GM03348 (cell line): ENCODE data around the gene TPBGL.

Experiments
- DNase-seq: peaks from one replicate; pipeline ENCODE4 v3.0.0; 2012; ENCODE audit warnings: low spot score

TPBGL gene

DNA sequence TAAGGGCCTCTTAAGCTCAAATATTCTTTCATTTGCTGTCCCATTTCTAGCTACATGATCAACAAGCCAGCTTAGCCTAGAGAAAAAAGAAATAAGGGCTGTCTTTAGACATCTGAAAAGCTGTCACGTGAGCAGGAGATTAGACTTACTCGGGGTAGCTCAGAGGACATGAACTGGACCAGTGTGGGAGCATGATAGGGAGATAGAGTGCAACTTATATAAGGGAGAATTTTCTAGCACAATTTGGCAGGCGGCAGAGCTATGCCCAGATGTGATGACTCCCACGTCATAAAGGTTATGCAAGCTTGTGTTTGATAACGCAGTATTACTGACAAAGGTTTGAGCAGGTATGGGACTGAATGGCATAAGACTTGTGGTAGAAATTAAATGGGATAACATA is 28.2 kb upstream of the TPBGL start:
- no peak for DNase-seq

DNA sequence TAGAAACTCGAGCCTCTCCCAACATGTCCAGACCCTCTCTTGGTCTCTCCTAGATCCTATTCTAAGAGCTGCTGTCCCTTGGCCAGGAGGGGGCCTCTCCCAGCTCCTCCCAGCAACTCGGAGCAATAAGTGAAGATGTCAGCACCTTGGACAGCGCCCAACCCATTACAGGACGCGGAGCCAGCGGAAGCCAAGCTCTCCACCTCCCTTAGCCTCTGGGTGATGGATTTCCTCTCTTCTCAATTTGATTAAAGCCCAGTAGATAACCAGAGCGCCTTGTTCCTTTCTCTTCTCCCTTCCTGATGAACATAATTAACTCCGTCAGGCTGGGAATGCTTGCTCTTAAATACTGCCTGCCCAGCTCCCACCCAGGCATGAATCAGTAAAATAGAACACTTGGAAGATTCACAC is 26.2 kb upstream of the TPBGL start:
- DNase-seq: peak; percentile 77

DNA sequence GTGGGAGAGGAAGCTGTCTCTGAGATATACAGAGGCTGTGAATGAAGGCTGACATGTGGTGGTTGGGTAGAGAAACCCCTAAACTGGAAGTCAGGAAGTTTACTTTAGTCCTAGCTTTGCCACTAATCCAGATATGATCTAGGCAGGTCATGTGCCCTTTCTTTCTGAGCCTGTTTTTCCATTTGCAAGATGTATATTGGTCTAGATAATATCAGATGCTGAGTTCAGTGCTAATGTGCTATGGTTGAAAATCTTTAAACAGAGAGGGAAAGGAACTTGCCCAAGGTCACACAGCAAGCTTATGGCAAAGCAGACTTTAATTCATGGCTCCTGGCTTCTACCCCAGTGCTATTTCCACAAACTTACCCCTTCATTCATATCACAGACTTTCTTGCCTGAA is 25.7 kb upstream of the TPBGL start:
- no peak for DNase-seq

DNA sequence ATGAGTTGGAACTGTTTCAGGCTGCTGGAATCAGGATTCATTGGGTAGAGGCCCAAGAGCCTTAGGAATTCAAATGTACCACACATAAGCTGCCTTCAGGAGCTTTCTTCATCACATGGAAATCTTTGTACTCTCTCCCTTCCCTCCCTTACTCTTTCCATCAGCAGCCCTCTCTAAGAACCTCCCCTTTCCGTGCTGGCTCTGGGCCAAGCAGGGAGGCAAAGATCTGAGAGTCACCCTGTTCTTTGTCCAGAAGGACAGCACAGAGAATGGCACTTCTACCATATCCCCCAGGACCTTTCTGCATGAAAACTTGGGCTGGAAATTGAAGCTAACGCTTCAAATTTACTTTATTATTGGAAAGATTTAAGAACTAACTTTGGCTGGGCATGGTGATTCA is 20.7 kb upstream of the TPBGL start:
- no peak for DNase-seq

DNA sequence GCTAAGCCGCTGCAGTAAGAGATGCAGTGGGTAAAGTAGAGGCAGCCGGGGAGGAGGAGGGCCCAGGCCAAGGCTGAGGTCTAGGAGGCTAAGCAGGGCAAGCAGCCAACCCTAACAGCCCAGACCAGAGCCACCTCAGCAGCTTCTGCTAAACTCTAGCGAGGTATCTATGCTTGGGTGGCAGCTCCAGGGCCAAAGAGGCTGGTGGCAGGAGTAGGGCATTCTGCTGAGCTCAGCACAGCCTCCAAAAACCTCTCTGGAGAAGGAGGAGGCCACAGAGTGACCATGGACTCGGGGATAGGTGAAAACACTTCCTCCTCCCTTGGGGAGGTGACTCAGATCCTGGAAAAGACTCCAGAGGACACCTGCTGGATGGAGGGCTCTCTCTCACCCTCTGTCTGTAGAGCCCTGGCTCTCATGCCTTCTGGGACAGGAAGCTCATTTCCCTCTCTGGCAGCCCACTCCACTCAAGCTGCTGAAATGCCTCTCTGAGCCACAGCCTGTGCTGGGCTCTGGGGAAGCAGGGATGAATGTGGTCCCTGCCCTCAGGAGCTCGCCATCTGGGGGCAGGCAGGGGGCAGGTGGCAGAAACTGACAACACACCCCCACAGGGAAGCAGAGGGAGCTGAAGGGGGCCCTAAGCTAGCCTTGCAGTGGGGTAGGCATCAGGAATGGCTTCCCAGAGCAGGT is 16.5 kb upstream of the TPBGL start:
- DNase-seq: no peak

DNA sequence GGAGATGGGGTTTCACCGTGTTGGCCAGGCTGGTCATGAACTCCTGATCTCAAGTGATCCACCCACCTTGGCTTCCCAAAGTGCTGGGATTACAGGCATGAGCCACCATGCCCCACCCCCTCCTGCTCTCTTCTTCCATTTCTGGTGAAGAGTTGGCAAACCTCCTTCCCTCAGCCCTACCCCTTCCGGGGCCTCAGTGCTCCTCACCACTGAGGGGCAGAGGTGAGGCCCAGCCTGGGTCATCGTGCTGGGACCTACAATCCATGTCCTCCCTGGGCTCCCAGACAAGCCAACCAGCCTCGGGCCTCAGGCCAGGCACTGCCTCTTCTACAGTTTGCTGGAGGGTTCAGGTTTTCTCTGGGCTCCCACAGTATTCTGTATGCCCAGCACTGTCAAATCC is 14.8 kb upstream of the TPBGL start:
- DNase-seq: no peak

DNA sequence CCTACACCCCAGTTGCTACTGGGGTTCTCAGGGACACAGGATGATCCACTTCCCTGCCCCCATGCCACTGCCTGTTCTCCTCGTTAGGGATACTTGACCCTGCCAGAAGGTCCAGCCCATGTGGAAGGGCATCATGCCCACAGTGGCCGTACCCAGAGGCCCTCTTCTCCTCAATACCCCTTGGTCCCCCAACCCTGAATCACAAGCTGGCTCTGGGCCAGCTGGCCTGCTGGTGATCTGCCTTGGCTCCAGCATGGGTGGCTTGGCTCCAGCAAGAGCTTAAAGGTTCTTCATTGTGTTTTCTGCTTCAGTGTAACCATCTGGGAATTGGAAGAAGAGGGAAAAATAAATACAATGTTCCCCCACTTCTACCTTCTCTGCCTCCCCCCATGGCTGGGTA is 11.1 kb upstream of the TPBGL start:
- no peak for DNase-seq

DNA sequence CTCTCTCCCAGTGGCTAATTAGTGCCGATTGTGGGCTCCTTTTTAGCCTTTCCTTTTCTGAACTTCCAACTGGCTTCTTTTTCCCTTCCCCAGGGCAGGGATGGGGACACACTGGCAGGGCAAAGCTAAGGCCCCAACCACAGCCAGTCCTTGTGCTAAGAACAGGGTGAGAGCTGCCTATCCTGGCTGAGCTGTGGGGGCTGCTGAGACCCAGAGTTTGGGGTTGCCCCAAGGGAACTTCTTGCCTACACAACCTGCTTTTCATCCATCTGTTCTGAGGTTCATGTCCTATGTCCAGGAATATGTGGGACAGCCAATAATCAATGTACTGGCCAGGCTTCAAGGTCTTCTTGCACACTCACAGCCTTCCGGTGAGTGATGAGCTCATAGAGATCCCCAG is 10.0 kb upstream of the TPBGL start:
- no peak for DNase-seq

DNA sequence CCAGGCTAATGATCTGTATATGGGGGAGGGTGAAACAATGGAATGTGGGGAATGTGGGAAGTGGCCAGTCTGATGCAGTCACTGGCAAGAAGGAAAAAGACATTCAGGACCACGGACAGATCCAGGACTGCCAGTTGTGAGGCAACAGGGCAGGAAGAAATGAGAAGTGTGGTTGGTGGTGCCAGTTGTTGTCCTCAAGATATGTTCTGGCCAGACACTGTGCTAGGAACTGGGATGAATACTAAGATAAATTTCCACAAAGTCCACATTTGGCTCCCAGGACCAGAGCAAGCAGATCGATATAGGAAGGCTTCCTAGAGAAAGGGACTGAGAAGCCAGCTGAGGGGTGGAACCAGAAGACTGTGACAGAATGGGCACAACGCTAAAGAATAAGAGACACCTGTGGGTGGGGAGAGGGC is 6.8 kb upstream of the TPBGL start:
- peak; percentile 67 for DNase-seq

DNA sequence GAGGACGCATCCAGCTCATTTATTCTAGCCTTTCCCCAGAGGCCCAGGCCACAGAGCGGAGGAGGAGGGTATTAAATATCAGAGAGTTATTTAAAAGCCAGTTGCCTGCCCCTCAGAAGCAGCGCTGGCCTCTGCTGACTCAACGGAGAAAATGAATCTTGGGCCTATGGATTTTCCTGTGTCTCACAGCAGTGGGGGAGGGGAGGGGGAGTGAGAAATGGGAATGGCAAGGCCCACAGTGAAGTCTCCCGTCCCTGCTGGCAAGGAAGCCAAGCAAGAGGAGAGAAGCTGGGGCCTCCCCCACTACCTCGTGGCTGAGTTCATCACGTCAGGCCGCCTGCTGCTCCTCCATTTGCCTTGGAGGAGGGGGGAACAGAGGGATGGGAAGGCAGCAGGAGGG is 4.5 kb upstream of the TPBGL start:
- no peak for DNase-seq

DNA sequence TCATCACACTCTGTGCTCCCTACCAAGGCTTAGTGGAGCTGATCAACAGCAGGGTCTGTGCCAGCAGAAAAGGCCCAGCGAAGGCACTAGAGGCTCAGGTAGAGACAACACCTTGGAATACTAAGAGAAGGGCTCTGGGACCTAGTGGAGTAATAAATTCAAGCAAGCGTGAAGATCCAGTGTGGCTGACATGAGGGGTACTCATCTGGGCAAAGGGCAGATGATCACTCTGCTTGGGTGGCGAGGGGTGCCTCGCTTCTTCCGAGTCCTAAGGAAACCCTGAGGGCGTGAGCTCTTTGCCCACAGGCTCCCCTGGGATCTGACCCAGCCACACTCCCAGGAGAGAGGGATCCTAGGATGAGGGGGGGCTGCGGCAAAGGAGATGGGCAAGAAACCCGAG is 3.5 kb upstream of the TPBGL start:
- no peak for DNase-seq

DNA sequence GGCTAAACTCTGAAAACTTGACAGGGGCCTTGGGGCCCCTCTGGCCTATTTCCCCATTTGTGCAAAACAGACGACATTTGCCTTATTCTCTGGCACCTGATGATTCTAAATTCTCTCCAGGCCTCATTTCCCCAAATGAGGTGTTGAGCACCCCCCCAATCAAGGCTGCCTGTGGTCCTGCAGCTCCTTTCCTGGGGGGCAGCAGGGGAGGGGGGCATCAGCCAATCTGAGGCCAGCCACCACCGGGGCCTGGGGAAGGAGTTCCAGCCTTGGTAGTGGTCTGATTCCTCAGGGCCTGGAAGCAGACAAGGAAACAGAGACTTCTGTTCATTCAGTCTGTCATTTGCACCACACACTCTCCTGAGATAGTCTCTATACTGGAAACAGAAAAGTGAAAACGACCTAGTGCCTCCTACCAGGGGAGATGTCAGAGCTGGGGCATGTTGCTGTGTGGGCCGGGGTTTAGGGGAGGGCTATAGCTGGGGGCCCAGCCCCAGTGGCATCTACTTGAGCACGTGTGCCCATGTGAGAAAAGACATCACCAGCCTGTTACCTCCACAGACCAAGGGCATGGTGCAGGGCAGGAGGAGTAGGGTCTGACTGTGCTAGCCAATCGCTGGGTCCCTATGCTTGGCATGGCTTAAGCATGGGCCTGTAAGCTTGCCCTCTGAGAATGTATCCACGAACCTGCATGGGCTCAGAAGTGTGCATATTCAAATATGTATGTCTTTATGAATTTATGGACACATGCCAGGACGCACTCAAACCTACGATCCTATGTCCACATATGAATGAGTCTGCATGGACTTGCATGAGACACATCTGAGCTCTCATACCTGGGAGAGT is 1.8 kb upstream of the TPBGL start:
- DNase-seq: no peak

DNA sequence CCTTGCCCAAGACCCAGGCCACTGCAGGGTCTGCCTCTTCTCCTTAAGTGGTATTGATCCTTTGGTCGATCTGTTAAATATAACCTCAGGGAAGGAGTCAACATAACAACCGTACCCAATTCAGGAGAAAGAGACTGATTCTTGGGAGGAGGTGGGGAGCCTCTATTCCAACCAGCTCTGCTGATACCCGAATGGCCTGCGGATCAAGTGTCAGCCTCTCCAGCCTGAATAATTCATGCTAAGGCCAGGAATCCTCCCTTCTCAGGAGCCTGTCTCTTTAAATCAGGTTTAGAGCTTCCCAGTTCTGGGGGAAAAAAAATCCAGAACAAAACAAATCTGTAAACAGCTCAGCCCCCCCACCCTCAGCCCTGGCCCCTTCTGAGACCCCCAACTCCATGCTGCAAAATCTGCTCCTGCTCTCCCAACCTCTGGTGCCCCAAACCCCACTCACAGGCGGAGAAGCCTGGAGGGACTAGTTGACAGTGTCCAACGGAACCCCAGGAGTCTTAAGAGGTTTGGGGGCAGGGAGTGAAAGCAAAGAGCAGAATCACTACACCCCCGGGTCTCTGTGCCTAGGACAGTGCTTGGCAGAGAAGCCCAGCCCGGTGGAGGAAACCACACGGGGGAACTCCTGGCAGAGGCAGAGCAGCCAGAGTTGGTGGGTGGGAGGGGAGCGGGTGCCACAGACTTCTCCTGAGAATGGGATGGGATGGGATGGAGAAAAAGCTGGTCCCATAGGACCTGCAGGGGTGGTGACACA is 863 bp upstream of the TPBGL start:
- DNase-seq: no peak

DNA sequence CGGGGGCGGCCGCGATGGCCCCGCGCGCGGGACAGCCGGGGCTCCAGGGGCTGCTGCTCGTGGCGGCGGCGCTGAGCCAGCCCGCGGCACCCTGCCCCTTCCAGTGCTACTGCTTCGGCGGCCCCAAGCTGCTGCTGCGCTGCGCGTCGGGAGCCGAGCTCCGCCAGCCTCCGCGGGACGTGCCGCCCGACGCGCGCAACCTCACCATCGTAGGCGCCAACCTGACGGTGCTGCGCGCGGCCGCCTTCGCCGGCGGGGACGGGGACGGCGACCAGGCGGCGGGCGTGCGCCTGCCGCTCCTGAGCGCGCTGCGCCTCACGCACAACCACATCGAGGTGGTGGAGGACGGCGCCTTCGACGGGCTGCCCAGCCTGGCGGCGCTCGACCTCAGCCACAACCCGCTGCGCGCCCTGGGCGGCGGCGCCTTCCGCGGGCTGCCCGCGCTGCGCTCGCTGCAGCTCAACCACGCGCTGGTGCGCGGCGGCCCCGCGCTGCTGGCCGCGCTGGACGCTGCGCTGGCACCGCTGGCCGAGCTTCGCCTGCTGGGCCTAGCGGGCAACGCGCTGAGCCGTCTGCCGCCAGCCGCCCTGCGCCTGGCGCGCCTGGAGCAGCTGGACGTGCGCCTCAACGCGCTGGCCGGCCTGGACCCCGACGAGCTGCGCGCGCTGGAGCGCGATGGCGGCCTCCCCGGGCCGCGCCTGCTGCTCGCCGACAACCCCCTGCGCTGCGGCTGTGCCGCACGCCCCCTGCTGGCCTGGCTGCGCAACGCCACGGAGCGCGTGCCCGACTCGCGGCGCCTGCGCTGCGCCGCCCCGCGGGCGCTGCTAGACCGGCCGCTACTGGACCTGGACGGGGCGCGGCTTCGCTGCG is 697 bp downstream of the TPBGL start:
- peak; percentile 98 for DNase-seq

DNA sequence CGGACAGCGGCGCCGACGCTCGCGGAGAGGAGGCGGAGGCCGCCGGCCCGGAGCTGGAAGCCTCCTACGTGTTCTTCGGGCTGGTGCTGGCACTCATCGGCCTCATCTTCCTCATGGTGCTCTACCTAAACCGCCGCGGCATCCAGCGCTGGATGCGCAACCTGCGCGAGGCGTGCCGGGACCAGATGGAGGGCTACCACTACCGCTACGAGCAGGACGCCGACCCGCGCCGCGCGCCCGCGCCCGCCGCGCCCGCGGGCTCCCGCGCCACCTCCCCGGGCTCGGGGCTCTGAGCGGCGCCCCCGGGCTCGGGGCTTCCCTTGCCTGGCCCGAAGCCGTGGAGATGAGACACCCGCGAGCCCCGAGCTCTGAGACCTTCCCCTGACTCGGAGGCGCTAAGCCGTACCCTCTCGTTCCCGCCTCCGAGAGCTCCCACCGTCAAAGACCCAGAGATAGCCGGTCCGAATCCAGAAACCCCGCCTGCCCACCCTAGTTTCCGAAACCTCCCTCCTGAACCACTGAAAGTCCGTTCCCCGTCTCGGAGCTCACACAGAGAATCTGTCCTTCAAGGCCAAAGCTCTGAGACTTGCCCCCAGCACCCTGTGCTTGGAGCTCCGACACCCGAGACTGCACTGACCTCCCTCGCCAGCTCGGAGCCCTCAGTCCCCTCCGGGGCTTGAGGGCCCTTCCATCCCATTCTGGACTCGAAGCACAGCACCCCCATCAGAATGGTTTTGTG is 1.5 kb downstream of the TPBGL start:
- DNase-seq: no peak

DNA sequence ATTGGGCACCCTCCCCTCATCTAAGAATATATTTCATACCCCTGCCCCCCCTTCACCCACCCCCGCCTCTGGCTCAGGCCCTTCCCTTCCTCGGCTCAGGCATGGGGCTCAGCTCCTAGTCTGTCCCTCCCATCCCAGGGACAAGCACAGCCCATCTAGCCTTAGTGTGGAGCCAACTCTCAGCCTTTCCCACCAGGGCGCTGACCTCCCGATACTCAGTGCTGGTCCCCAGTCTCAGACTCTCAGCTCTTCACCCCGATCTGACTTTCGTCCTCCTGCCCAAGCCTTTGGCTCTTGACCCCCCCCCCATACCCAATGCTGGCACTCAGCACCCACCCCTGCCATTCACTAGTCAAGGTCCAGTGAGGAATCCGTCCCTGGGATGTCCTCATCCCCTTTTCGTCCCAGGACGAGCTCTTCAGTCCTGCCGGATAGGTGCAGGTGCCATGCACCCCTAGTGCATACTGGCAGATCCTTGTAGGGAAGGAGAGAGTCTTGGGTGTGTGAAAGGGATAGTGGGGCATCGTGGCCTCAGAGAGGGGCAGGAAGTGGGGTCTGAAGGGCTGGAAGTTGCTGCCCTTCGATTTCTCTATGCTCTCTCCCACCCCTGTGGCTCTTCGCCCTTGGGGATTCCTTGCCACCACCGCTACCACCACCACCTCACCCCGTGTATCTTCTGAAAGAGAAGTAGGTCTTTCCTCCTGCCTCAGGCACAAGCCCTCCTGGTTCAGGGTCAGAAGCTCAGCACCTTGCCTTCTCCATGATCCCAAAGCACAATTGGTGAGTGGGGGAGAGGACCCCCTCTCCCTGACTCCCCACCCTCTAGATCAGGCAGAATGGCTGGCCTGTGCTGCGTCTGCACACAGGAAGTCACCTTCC is 2.4 kb downstream of the TPBGL start:
- DNase-seq: no peak

DNA sequence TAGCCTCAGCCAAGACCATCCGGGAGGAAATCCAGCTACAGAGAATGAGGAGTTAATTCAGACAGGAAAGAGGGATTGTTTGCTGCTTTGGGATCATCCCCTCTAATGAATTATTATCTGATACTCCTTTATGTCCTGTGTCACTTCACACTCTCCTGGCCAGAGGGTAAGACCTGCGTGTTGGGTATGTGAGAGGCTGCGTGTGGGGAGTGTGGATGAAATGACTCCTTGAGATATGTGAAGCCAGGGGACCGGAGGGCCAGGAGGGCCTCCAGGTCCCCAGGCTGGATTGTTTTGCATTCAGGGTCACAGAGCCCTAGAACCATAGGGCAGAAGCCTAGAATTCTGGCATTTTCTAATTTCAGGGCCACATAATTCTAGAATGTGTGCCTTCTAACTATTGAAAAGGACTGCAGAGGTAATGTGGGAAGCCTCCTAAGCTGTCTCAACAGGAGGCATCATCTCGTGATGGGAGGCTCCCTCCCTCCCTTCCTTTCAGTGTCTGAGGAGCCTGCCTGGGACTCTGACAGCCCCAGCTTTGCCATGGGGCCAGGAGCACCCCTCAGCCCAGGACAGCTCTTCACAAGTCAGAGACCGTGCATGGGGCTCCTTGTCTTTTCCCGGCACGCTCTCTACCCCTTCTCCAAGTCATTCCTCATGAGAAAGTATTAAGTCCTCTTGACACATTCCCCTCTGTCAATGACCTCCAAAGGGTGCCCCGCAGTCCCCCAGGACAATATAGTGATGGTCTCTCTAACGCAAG is 3.7 kb downstream of the TPBGL start:
- DNase-seq: no peak

DNA sequence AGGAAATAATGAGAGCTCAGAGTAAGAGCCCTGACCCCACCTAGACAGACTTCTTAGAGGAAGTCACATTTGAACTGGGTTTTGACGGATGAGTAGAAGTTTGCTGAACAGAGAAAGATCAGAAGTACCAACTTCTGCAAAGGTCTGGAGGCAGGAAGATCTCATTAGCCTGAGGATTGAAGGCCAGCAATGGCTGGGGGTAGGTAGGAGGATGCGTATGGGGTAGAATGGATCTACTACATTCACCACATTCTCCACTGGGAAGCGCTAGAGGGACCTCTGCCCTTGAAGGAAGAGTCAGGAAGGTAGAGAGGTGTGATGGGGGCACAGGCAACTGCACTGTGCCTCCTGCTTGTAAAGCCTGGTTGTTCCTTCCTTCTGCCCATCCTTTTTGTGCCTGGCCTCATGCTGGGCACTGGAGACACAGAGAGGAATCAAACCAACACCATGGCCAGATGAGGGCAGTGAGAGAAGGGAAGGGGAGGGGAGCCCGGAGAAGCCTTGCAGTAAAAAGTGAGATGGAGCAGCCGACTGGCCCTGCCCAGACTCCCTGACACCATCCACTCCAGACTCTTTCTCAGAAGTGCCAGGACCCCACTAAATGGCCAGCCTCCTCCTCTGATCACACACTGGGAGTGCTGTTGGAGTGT is 4.9 kb downstream of the TPBGL start:
- DNase-seq: no peak
